LHCN-M2 (cell line): ENCODE data around the gene CHSY3. TPM values are rescaled to one million over a fixed set of nuclear protein-coding genes. Genes with fewer than 3 reads are reported as not detected.

ENCODE experiments used
- DNase-seq: peaks from one replicate; pipeline ENCODE4 v3.0.0-alpha.2; 2012; ENCODE audit warnings: low read depth
- total RNA-seq: library from RNA; depleted of rRNA; stranded (reverse); fragments of >200 nt; gene quantifications from 2 replicates; pipeline ENCODE4 v1.2.3, GENCODE V29; 2014

Gene CHSY3
- total RNA-seq, 1 experiment from 2014 or later: 7.6 TPM

- DNase-seq: peak; percentile 60
These were observed 41.6 kb downstream of the CHSY3 start for GRCh38 chr5:129945774-129946270.

GRCh38 chr5:129951039-129951438 lies 46.8 kb downstream of the CHSY3 start:
- no peak for DNase-seq

- DNase-seq: no peak
These were observed 54.3 kb downstream of the CHSY3 start for GRCh38 chr5:129958581-129958980.

- DNase-seq: peak; percentile 59
These were observed 56.6 kb downstream of the CHSY3 start for GRCh38 chr5:129960831-129961230.

- DNase-seq: no peak
These were observed 58.2 kb downstream of the CHSY3 start for GRCh38 chr5:129962506-129962905.

- peak; percentile 97 for DNase-seq
These were observed 59.1 kb downstream of the CHSY3 start for GRCh38 chr5:129963359-129963758.

GRCh38 chr5:129966071-129966470 lies 61.8 kb downstream of the CHSY3 start:
- no peak for DNase-seq

GRCh38 chr5:129971714-129972113 lies 67.4 kb downstream of the CHSY3 start:
- no peak for DNase-seq

GRCh38 chr5:129972465-129973141 lies 68.3 kb downstream of the CHSY3 start:
- DNase-seq: no peak

- peak; percentile 80 for DNase-seq
These were observed 69.6 kb downstream of the CHSY3 start for GRCh38 chr5:129973716-129974426.

- no peak for DNase-seq
These were observed 73.5 kb downstream of the CHSY3 start for GRCh38 chr5:129977810-129978209.

GRCh38 chr5:129978270-129978669 lies 74.0 kb downstream of the CHSY3 start:
- DNase-seq: no peak

GRCh38 chr5:129988453-129988852 lies 84.2 kb downstream of the CHSY3 start:
- DNase-seq: no peak

- DNase-seq: no peak
These were observed 87.5 kb downstream of the CHSY3 start for GRCh38 chr5:129991780-129992179.

- DNase-seq: peak; percentile 72
These were observed 92.6 kb downstream of the CHSY3 start for GRCh38 chr5:129996896-129997295.

- no peak for DNase-seq
These were observed 96.2 kb downstream of the CHSY3 start for GRCh38 chr5:130000460-130000859.

- DNase-seq: peak; percentile 12
These were observed 97.9 kb downstream of the CHSY3 start for GRCh38 chr5:130002183-130002582.

- DNase-seq: no peak
These were observed 98.6 kb downstream of the CHSY3 start for GRCh38 chr5:130002876-130003275.

- no peak for DNase-seq
These were observed 107.7 kb downstream of the CHSY3 start for GRCh38 chr5:130011986-130012385.

GRCh38 chr5:130017173-130017572 lies 112.9 kb downstream of the CHSY3 start:
- DNase-seq: no peak

GRCh38 chr5:130018641-130019040 lies 114.4 kb downstream of the CHSY3 start:
- no peak for DNase-seq

GRCh38 chr5:130021000-130021399 lies 116.7 kb downstream of the CHSY3 start:
- no peak for DNase-seq

- DNase-seq: no peak
These were observed 117.6 kb downstream of the CHSY3 start for GRCh38 chr5:130021876-130022275.
